Measurements from ENCODE around the gene ZNF768.

Gene ZNF768

GRCh38 chr16:30556125-30556473 is 29.7 kb upstream of the ZNF768 start:
- no peak for DNase-seq (ENCODE audit: low read depth)
- no peak overlapping the region for H3K4me3 ChIP-seq (ENCODE audit: low read depth, low read length)
- in situ Hi-C loops (cut with HindIII; ENCODE audit: low sequenced_read_pairs): no loop called here
- TF ChIP-seq CTCF (IDR thresholded peaks at IDR 0.05; ENCODE audit: low read depth, low read length, missing control alignments): no peak

GRCh38 chr16:30555315-30556124 is 29.2 kb upstream of the ZNF768 start:
- no peak overlapping the region for H3K4me3 ChIP-seq (ENCODE audit: low read depth, low read length)
- DNase-seq (ENCODE audit: low read depth): no peak
- TF ChIP-seq CTCF (IDR thresholded peaks at IDR 0.05; ENCODE audit: low read depth, low read length, missing control alignments): no peak
- in situ Hi-C loops (cut with HindIII; ENCODE audit: low sequenced_read_pairs): no loop called here

- no peak for TF ChIP-seq CTCF (IDR thresholded peaks at IDR 0.05; ENCODE audit: low read depth, low read length, missing control alignments)
- DNase-seq (ENCODE audit: low read depth): no peak
- H3K4me3 ChIP-seq (ENCODE audit: low read depth, low read length): no peak overlapping the region
Observed at GRCh38 chr16:30554557-30555314, 28.4 kb upstream of the ZNF768 start.

GRCh38 chr16:30553393-30553899 is 27.1 kb upstream of the ZNF768 start:
- H3K4me3 ChIP-seq (ENCODE audit: low read depth, low read length): no peak overlapping the region
- TF ChIP-seq CTCF (IDR thresholded peaks at IDR 0.05; ENCODE audit: low read depth, low read length, missing control alignments): no peak
- in situ Hi-C loops (cut with HindIII; ENCODE audit: low sequenced_read_pairs): no loop called here
- no peak for DNase-seq (ENCODE audit: low read depth)

More at GRCh38 chr16:30554557-30555314, 28.4 kb upstream of the ZNF768 start:
- in situ Hi-C loops (cut with HindIII; ENCODE audit: low sequenced_read_pairs): no loop called here

GRCh38 chr16:30552956-30553355 is 26.6 kb upstream of the ZNF768 start:
- no peak for TF ChIP-seq CTCF (IDR thresholded peaks at IDR 0.05; ENCODE audit: low read depth, low read length, missing control alignments)
- no peak overlapping the region for H3K4me3 ChIP-seq (ENCODE audit: low read depth, low read length)
- DNase-seq (ENCODE audit: low read depth): no peak
- in situ Hi-C loops (cut with HindIII; ENCODE audit: low sequenced_read_pairs): no loop called here

- in situ Hi-C loops (cut with HindIII; ENCODE audit: low sequenced_read_pairs): no loop called here
- no peak for DNase-seq (ENCODE audit: low read depth)
- TF ChIP-seq CTCF (IDR thresholded peaks at IDR 0.05; ENCODE audit: low read depth, low read length, missing control alignments): no peak
- H3K4me3 ChIP-seq (ENCODE audit: low read depth, low read length): no peak overlapping the region
Observed at GRCh38 chr16:30551781-30552180, 25.4 kb upstream of the ZNF768 start.

Measured in astrocyte of the cerebellum (primary cell).